Measurements from ENCODE around the gene TSPEAR. TPM values are rescaled to one million over a fixed set of nuclear protein-coding genes. Genes with fewer than 3 reads are reported as not detected.

The TSPEAR gene
- total RNA-seq, 4 donors from 2014 or later, result not detected

GRCh38 chr21:44450999-44451398 lies 260.4 kb downstream of the TSPEAR start:
- no peak for TF ChIP-seq CTCF (IDR thresholded peaks at IDR 0.05; ENCODE audit: low read depth)

- no peak for TF ChIP-seq CTCF (IDR thresholded peaks at IDR 0.05; ENCODE audit: low read depth)
Observed at GRCh38 chr21:44450402-44450801, 261.0 kb downstream of the TSPEAR start.

- no peak for TF ChIP-seq CTCF (IDR thresholded peaks at IDR 0.05; ENCODE audit: low read depth)
Observed at GRCh38 chr21:44449473-44450363, 261.7 kb downstream of the TSPEAR start.

- no peak for TF ChIP-seq CTCF (IDR thresholded peaks at IDR 0.05; ENCODE audit: low read depth)
Observed at GRCh38 chr21:44448651-44449131, 262.7 kb downstream of the TSPEAR start.

Small RNA genes within 50 kb of the gene (small RNA-seq; reads per million reads assigned to genes)
- not detected for gene KRTAP12-6P

Other genes starting within 250 kb of the TSPEAR start
- not detected for gene KRTAP10-1, start 171.4 kb downstream of the TSPEAR start, total RNA-seq
- gene KRTAP10-2, start 160.1 kb downstream of the TSPEAR start, total RNA-seq, result not detected
- gene KRTAP10-3, start 152.8 kb downstream of the TSPEAR start, total RNA-seq, result not detected
- not detected for gene KRTAP10-4, start 137.8 kb downstream of the TSPEAR start, total RNA-seq
- gene KRTAP10-5, start 131.0 kb downstream of the TSPEAR start, total RNA-seq, result not detected
- gene KRTAP10-6, start 119.1 kb downstream of the TSPEAR start, total RNA-seq, result not detected
- gene KRTAP10-7, start 111.0 kb downstream of the TSPEAR start, total RNA-seq, result not detected
- not detected for gene KRTAP10-8, start 99.5 kb downstream of the TSPEAR start, total RNA-seq
- gene KRTAP10-9, start 84.5 kb downstream of the TSPEAR start, total RNA-seq, result not detected
- gene KRTAP10-10, start 74.2 kb downstream of the TSPEAR start, total RNA-seq, result not detected
- gene KRTAP10-11, start 65.2 kb downstream of the TSPEAR start, total RNA-seq, result not detected
- not detected for gene KRTAP12-4, start 56.9 kb downstream of the TSPEAR start, total RNA-seq
- not detected for gene KRTAP12-3, start 53.6 kb downstream of the TSPEAR start, total RNA-seq
- gene KRTAP12-2, start 44.6 kb downstream of the TSPEAR start, total RNA-seq, result not detected
- not detected for gene KRTAP12-1, start 29.4 kb downstream of the TSPEAR start, total RNA-seq
- not detected for gene KRTAP10-12, start 14.4 kb downstream of the TSPEAR start, total RNA-seq
- 100 to 1,000 TPM in 2 of 4 donors, 10 to 100 TPM in 2; 64.4 to 144 (median 100) TPM for gene UBE2G2, start 90.2 kb upstream of the TSPEAR start, total RNA-seq
- 10 to 100 TPM; 41.3 to 77.0 (median 59.4) TPM for gene SUMO3, start 106.5 kb upstream of the TSPEAR start, total RNA-seq
- gene PTTG1IP, start 162.1 kb upstream of the TSPEAR start, total RNA-seq, result 100 to 1,000 TPM; 131 to 244 (median 148) TPM
- 1,000 to 10,000 TPM in 1 of 4 donors, 100 to 1,000 TPM in 1, 10 to 100 TPM in 2; 55.8 to 1,044 (median 162) TPM for gene ITGB2, start 209.3 kb upstream of the TSPEAR start, total RNA-seq
- 10 to 100 TPM in 2 of 4 donors, 1 to 10 TPM in 2; 7.5 to 16.4 (median 10.5) TPM for gene SLX9, start 228.5 kb upstream of the TSPEAR start, total RNA-seq

Data from subcutaneous adipose tissue (tissue), 4 donors.